Hematopoietic multipotent progenitor cell treated with erythropoietin and hydrocortisone succinate and interleukin-3 and kit ligand, for 6 days (in vitro differentiated cells): ENCODE measurements around the gene EZH2.
A peak's percentile ranks its signal among the peaks of the same experiment; 100 is the strongest.

Experiments
- DNase-seq: peaks from one replicate; pipeline ENCODE4 v3.0.0-alpha.2; 2015

Gene EZH2

DNA sequence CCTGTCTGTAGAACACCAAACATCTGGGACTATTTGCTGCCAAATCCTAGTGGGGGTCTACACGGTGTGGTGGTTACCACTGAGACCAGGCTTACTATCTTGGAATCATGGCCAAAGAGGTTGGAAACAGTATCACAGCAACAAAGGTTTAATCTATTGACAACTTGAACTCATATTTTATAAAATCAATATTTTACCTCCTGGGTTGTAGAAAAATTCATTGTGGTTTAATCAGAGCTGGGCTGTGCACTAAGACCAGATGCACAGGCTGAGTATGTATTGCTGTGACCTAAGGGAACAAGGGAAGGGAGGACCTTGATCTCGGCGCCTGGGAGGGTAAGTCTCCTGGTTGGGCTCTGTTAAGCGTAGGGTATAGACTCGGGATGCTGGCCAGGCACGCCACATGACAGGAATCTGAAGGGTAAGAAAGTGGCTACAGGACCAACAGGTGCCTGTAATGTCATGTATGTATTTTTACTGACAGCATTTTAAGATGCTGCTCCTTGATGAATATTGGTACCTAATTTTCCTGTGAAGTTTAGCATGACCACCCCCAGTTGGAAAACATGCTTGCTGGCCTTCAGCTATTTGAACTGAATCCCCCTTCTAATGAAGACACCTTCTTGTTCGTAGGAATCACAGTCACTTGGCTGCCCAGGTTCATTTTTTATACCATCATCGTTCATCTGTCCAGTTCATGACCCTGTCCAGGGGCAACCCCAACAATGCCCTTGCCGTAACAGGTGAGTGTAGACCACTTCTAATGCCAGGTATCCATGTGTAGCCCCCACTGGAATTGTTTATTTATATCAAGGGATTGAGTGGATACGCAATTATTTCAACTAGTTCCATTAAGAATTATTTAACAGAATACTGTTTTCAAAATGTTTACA lies 79.5 kb downstream of the EZH2 start:
- no peak for DNase-seq

DNA sequence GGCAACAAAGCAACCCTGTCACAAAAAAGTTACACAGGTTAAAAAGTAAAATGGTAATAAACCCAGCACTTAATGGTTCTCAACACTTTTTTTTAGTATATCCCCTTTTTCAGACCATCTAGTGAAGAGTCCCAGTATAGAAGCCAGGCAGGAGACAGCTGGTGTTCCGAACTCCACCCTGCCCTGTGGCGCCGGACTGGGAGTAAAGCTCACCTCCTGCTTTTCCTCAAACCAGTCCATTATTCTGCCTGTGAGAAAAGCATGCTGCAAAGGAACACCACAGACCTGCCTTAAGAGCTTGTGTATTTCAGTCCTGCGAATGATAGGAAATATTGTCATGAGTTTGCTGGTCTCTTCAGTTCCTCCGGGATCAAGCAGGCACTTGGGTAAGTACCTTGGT lies 81.0 kb downstream of the EZH2 start:
- DNase-seq, result no peak

DNA sequence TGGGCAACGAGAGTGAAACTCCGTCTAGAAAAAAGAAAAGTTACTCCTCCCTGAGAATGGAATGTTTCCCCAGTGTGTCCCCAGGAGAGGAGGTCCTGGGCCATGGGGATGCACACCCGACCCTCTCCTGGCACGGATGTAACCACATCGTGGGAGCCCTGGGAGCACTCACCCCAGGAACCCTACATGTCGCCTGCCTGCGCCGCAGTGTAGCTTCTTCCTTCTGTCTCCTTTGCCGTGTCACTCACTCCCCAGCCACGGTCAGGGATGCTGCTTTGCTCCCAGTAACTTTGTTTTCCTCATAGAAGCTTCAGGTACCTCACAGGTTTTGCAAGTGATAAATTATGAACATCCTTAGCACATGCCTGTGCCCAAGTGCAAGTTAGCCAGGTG lies 82.0 kb downstream of the EZH2 start:
- DNase-seq, result no peak

DNA sequence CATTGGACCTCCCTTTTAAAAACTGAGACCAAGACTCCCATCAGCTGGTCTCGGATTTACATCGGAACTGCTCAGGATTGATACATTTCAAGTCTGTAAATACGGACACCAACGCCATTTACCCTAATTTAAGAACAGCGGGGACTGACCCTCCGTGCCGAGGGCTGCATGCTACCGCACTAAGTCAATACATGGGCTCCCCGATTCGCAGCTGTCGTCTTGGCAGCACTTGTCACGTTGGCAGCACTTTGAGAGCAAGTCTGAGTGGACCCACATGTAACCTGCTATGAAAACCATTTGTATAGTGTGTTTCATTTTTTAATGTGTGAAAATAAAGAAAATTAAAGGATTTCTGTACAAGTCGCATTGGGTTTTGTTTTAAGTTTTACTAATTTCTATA lies 83.4 kb downstream of the EZH2 start:
- DNase-seq, result no peak

GRCh38 chr7:148799893-148800555 lies 84.1 kb downstream of the EZH2 start:
- DNase-seq, result no peak

DNA sequence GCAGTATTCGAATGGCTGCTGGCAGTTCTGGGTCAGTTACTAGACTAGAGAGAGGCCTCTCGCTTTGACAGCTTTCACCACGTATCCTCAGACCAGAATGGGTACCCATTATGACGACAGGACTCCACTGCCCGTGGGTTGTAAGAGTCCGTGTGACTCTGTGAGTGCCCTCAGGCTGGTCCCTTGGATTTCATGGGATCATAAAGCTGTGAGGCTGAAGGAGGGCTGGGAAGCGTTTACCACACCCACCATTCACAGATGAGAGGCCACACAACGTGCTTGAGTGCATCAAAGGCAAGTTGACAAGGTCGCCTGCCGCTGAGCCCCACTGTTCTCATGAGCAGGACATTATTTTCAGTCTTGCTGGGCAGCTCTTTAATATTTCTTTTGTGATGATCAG lies 87.2 kb downstream of the EZH2 start:
- no peak for DNase-seq

DNA sequence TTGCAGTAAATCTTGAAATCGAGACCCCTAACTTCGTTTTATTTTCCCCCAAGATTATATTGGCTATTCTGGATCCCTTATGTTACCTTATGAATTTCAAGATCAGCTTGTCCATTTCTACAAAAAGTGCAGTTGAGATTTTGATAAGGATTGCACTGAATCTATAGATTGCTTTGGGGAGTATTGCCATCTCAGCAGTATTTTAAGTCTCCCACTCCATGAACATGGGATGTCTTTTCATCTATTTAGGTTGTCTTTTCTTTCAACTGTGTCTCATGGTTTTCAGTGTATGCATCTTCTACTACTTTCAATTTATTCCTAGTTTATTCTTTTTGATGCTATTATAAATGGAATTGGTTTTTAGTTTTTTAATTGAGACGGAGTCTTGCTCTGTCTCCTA lies 89.6 kb downstream of the EZH2 start:
- DNase-seq, result no peak

DNA sequence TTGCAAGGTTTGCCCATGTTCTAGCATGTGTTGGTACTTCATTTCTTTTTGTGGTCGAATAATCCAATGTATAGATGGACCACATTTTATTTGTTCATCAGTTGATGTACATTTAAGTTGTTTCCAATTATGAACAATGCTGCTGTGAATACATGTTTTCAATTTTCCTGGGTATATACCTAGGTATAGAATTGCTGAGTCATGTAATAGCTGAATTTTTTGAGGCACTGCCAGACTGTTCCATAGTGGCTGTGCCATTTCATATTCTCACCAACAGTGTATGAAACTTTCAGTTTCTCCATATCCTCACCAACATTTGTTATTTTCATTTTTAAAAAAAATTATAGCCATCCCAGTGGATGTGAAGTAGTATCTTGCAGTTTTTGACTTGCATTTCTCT lies 90.5 kb downstream of the EZH2 start:
- DNase-seq, result peak; percentile 39

- DNase-seq, result no peak
Observed at GRCh38 chr7:148791546-148791945, 92.5 kb downstream of the EZH2 start.

DNA sequence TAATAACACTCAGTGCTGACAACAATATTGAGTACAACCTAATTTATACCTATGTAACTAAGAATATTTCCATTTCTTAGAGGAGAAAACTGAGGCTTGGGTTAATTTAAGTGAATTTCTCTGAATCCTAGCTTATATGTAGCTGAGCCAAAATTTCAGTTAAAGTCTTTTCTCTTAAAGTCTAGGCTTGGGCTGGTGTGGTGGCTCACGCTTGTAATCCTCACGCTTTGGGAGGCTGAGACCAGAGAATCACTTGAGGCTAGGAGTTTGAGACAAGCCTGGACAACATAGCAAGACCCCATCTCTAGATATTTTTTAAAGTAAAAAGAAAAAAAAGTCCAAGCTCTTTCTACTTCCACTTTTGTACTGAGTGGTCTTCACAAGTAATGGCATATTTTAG lies 93.2 kb downstream of the EZH2 start:
- no peak for DNase-seq

DNA sequence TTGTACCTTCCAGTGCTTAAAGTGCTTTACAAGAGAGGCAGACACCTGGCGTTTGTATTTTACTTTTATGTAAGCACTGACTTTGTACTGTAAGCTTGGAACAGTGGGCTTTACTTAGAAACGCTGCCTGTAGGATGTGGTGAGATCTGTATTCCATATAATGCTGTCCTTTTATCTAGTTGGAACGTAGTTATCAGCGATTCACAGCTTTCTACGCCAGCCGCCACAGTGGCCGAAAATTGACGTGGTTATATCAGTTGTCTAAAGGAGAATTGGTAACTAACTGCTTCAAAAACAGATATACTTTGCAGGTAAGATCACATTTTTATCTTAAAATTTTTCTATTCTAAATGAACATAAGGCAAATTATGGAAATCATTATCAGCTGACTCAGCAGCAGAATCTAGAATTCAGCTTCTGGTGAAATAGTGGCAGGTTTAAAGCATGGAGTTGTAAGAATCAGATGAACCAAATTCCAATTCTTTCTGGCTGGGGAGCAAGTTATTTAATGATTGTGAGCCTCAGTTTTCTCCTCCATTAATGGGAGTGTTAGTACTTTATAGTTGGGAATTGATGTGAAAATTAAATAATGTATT lies 93.9 kb downstream of the EZH2 start:
- peak; percentile 77 for DNase-seq

DNA sequence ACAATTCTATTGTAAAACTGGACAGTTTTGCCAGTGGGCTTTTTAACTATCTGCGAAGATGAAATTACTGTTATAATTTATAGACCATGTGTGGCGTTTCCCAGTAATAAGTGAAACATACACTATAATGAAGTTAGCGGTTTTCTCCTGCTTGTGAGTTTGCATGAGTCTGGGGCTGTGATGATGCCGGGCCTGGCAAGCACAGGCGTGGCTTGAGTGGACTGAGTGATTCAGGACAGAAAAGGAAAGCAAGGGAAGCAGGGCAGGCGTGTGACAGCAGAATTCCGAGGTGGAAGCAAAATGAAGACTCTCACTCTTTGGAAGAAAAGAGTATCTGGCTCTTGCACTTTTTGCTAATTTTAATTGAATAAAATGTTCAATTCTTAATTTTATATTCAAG lies 94.9 kb downstream of the EZH2 start:
- DNase-seq, result no peak

- no peak for DNase-seq
Observed at GRCh38 chr7:148787571-148788295, 96.4 kb downstream of the EZH2 start.

- no peak for DNase-seq
Observed at GRCh38 chr7:148783801-148784527, 100.1 kb downstream of the EZH2 start.

GRCh38 chr7:148782757-148783456 lies 101.2 kb downstream of the EZH2 start:
- DNase-seq, result no peak

DNA sequence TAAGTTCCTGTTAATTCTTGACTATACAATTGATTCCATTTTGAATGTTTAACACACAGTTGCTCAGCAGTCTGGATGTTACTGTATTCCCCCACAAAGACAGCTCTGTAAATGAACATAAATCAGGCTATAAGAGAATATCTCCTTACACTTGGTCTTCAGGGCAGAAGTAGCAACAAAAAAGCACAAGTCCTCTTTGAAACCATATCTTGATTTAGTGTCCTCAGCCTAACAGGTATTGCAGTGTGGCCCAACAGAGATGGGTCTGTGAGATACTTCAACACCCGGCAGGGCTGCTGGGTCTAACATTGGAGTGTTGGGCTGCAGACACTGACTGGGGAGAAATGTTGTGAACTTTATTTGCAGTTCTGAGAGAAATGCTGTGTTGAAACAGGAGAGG lies 109.6 kb downstream of the EZH2 start:
- DNase-seq, result no peak

DNA sequence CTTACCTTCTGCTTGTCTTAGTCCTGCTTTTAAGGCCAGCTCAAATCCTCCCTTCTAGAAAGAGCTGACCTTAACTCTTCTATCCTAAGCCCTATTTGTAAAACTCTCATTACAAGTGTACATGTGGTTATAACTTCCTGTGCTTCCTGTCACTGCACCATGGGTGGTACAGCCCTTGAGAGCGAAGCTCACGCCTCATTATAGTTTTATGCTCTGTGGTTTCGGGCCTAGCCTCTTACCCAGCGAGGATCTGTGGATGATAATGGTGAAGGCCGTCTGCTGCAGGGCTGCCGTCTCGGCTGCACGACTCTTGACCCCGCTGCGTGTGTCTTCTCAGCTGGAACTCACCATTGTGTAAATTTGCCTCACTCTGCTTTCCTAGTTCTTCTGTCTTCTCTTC lies 110.8 kb downstream of the EZH2 start:
- peak; percentile 81 for DNase-seq

DNA sequence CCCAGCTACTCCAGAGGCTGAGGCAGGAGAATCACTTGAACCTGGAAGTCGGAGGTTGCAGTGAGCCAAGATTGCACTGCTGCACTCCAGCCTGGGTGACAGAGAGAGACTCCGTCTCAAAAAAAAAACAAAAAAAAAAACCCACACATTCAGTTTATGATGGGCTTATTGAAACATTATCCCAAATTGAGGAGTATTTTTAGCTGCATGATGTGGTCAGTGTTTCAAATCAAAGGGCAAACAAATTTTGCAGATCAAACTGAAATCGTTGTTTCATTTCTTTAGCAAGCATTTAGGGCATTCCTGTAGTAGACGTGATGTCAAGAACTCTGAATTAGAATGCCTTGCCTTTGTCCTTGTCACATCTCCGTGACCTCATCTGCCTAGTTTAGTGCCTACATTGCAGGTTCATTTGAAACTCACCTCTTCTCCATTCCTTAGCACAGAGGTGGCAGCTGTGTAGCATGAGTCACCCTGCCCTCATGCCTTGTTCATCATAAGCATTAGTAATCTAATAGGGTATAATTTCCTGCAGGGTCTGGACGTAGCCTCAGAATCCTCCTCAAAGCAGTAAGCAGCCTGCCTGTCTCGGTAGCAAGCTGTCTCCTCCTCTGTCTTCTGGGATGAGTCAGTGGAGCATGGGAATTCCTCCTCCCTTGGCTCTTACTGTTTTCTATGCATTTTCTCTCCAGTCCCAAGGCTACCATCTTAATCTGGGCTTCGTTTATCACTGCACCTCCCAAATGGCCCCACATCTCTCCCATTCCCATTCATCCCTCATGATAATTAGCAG lies 111.6 kb downstream of the EZH2 start:
- no peak for DNase-seq

- DNase-seq, result no peak
Observed at GRCh38 chr7:148770004-148770403, 114.1 kb downstream of the EZH2 start.

GRCh38 chr7:148763622-148764021 lies 120.5 kb downstream of the EZH2 start:
- DNase-seq, result no peak
